H1 (cell line): ENCODE data around the gene CHTF8. TPM values are rescaled to one million over a fixed set of nuclear protein-coding genes. Genes with fewer than 3 reads are reported as not detected.

Experiments used
- CTCF ChIA-PET: fragments of 300-600 bp; sonication (Branson Sonifier 250); formaldehyde crosslinking; loops from one replicate; lab custom pipeline; 2021; ENCODE audit not compliant: partially characterized antibody; lab: Charles Lee
- POLR2A ChIA-PET: fragments of 300-600 bp; sonication (Branson Sonifier 250); formaldehyde crosslinking; loops from one replicate; lab custom pipeline; 2021; ENCODE audit warnings: inconsistent platforms; ENCODE audit not compliant: partially characterized antibody; lab: Charles Lee
- DNase-seq, 2 experiments: peaks; one replicate each; pipeline versions ENCODE4 v3.0.0 to v3.0.0-alpha.2; 2010 to 2022; ENCODE audit warnings: low spot score in 2 of 2, low read depth in 1 of 2, mixed read lengths in 1 of 2
- FAIRE-seq: peaks from 2 replicates; lab custom pipeline; 2011; peaks lifted over from hg19 to GRCh38; lab: Jason Lieb, UNC
- H2AFZ ChIP-seq: 2 replicates; pipeline ENCODE4 v1.8.1; 2012; ENCODE audit warnings: low read length, inconsistent platforms
- H2AK5ac ChIP-seq: 2 replicates; pipeline ENCODE4 v1.6.1; 2013; ENCODE audit warnings: low read depth, low read length
- H2BK120ac ChIP-seq: replicated peaks from 2 replicates; pipeline ENCODE3; 2013; ENCODE audit warnings: low read depth, low read length, inconsistent platforms
- H2BK12ac ChIP-seq: 2 replicates; pipeline ENCODE4 v1.6.1; 2013; ENCODE audit warnings: low read depth, low read length
- H2BK15ac ChIP-seq: 2 replicates; pipeline ENCODE4 v1.6.1; 2013; ENCODE audit warnings: low read length
- H2BK20ac ChIP-seq: 2 replicates; pipeline ENCODE4 v1.6.1; 2013; ENCODE audit warnings: low read length
- H2BK5ac ChIP-seq: 2 replicates; pipeline ENCODE4 v1.6.1; 2013; ENCODE audit warnings: low read depth, low read length
- H3K14ac ChIP-seq: 2 replicates; pipeline ENCODE4 v1.6.1; 2013; ENCODE audit warnings: inconsistent platforms; ENCODE audit not compliant: insufficient read length
- H3K18ac ChIP-seq: 2 replicates; pipeline ENCODE4 v1.6.1; 2013; ENCODE audit warnings: low read length; ENCODE audit errors: extremely low read depth
- H3K23ac ChIP-seq: 2 replicates; pipeline ENCODE4 v1.6.1; 2013; ENCODE audit warnings: inconsistent platforms; ENCODE audit not compliant: insufficient read length
- H3K23me2 ChIP-seq: 2 replicates; pipeline ENCODE4 v1.6.1; 2013; ENCODE audit warnings: low read depth, low read length
- H3K27ac ChIP-seq: 2 replicates; pipeline ENCODE4 v1.6.1; 2011; ENCODE audit warnings: low read depth, low read length, inconsistent platforms
- H3K27me3 ChIP-seq, 4 experiments: replicated peaks in 1 of 4; 1 replicate in 1 of 4; 2 replicates in 3 of 4; pipeline versions ENCODE4 v1.6.1 to v1.8.1; 2011 to 2013; ENCODE audit warnings: low read length in 3 of 4, mild to moderate bottlenecking in 3 of 4, inconsistent platforms in 2 of 4, mixed read lengths in 2 of 4, moderate library complexity in 1 of 4; ENCODE audit not compliant: control insufficient read depth in 3 of 4, insufficient read depth in 3 of 4; ENCODE audit errors: extremely low read depth in 1 of 4
- H3K36me3 ChIP-seq, 4 experiments: 2 replicates each; pipeline versions ENCODE4 v1.6.1 to v1.8.1; 2011 to 2013; ENCODE audit warnings: mild to moderate bottlenecking in 4 of 4, low read length in 3 of 4, moderate library complexity in 2 of 4, control low read depth in 1 of 4, inconsistent platforms in 1 of 4; ENCODE audit not compliant: insufficient read depth in 4 of 4, control insufficient read depth in 2 of 4
- H3K4ac ChIP-seq: replicated peaks from 2 replicates; pipeline ENCODE3; 2013; ENCODE audit warnings: low read length, low read depth, mixed read lengths, inconsistent platforms; ENCODE audit not compliant: insufficient read length
- H3K4me1 ChIP-seq, 4 experiments: replicated peaks in 1 of 4; 1 replicate in 1 of 4; 2 replicates in 3 of 4; pipeline versions ENCODE4 v1.6.1 to v1.8.1; 2011 to 2013; ENCODE audit warnings: low read length in 3 of 4, inconsistent platforms in 2 of 4, mixed read lengths in 1 of 4; ENCODE audit not compliant: insufficient read depth in 4 of 4, control insufficient read depth in 3 of 4
- H3K4me2 ChIP-seq, 2 experiments: 2 replicates each; pipeline versions ENCODE4 v1.6.1 to v1.8.1; 2011 to 2013; ENCODE audit warnings: low read depth in 2 of 2, low read length in 2 of 2, control low read depth in 1 of 2, inconsistent platforms in 1 of 2, mild to moderate bottlenecking in 1 of 2; ENCODE audit not compliant: insufficient read depth in 1 of 2
- H3K4me3 ChIP-seq, 4 experiments: fragments of 200-600, 300-600 bp in 1 of 4; sonication (generic), shearing (Covaris generic), sonication (Bioruptor Twin) in 1 of 4; 2 replicates each; pipeline versions ENCODE4 v1.5.1 to v1.8.1; 2011 to 2016; ENCODE audit warnings: low read length in 4 of 4, low read depth in 3 of 4, control low read depth in 2 of 4, inconsistent platforms in 2 of 4, mild to moderate bottlenecking in 2 of 4, mixed read lengths in 1 of 4, moderate library complexity in 1 of 4; ENCODE audit not compliant: insufficient read depth in 2 of 4; ENCODE audit errors: extremely low read depth in 1 of 4
- H3K56ac ChIP-seq: replicated peaks from 2 replicates; pipeline ENCODE3; 2013; ENCODE audit warnings: low read depth, mild to moderate bottlenecking, mixed read lengths, low read length, inconsistent platforms; ENCODE audit not compliant: insufficient read length
- H3K79me1 ChIP-seq: 2 replicates; pipeline ENCODE4 v1.6.1; 2013; ENCODE audit warnings: low read depth, low read length, control low read depth
- H3K79me2 ChIP-seq, 2 experiments: 2 replicates each; pipeline versions ENCODE4 v1.6.1 to v1.8.1; 2012 to 2013; ENCODE audit warnings: low read length in 2 of 2, mild to moderate bottlenecking in 2 of 2, inconsistent platforms in 1 of 2; ENCODE audit not compliant: insufficient read depth in 2 of 2, control insufficient read depth in 1 of 2
- H3K9ac ChIP-seq, 4 experiments: replicated peaks in 1 of 4; 1 replicate in 1 of 4; 2 replicates in 3 of 4; pipeline versions ENCODE4 v1.6.1 to v1.8.1; 2011 to 2013; ENCODE audit warnings: low read depth in 3 of 4, low read length in 3 of 4, control low read depth in 2 of 4, mild to moderate bottlenecking in 2 of 4, moderate library complexity in 2 of 4, inconsistent platforms in 1 of 4; ENCODE audit errors: extremely low read depth in 1 of 4
- H3K9me3 ChIP-seq, 2 experiments: 2 replicates each; pipeline versions ENCODE4 v1.6.1 to v1.8.1; 2012 to 2013; ENCODE audit warnings: mild to moderate bottlenecking in 2 of 2, moderate library complexity in 2 of 2, control low read depth in 1 of 2, inconsistent platforms in 1 of 2, low read depth in 1 of 2, low read length in 1 of 2, mixed read lengths in 1 of 2; ENCODE audit not compliant: insufficient read depth in 2 of 2
- H4K20me1 ChIP-seq, 2 experiments: replicated peaks in 1 of 2; 2 replicates each; pipeline versions ENCODE3 to v1.8.1; 2011 to 2013; ENCODE audit warnings: inconsistent platforms in 2 of 2, low read length in 2 of 2, mild to moderate bottlenecking in 1 of 2; ENCODE audit not compliant: insufficient read depth in 2 of 2, control insufficient read depth in 1 of 2
- H4K5ac ChIP-seq: 2 replicates; pipeline ENCODE4 v1.6.1; 2013; ENCODE audit warnings: low read length, low read depth, mixed read lengths, inconsistent platforms; ENCODE audit not compliant: insufficient read length
- H4K8ac ChIP-seq: 2 replicates; pipeline ENCODE4 v1.8.0; 2013; ENCODE audit warnings: mild to moderate bottlenecking, moderate library complexity, low read length, inconsistent platforms; ENCODE audit not compliant: insufficient read depth; ENCODE audit errors: extremely low read depth
- H4K91ac ChIP-seq: replicated peaks from 2 replicates; pipeline ENCODE3; 2013; ENCODE audit warnings: low read length, mixed read lengths, inconsistent platforms; ENCODE audit not compliant: insufficient read length
- NRF1 ChIP-seq: IDR thresholded peaks from 2 replicates; pipeline ENCODE4 v1.6.1; 2011; ENCODE audit warnings: mild to moderate bottlenecking, low read depth, low read length, improper control_type of control experiment
- YY1 ChIP-seq: IDR thresholded peaks from 2 replicates; pipeline ENCODE4 v1.6.1; 2011; ENCODE audit warnings: low read depth, mild to moderate bottlenecking, low read length
- WGBS, 2 experiments: shearing (Covaris generic) in 1 of 2; methylation state at CpG; one replicate each; pipeline versions ENCODE4 v1.1.6 to v1.1.7; 2013 to 2015; ENCODE audit warnings: low lambda C conversion rate in 2 of 2, mixed read lengths in 2 of 2, inconsistent platforms in 1 of 2, low coverage in 1 of 2, missing lambda C conversion rate in 1 of 2; ENCODE audit not compliant: insufficient replicate concordance in 2 of 2, insufficient coverage in 1 of 2, insufficient read length in 1 of 2; ENCODE audit errors: extremely low coverage in 1 of 2, missing lambda C conversion rate in 1 of 2; 5-methylcytosine and 5-hydroxymethylcytosine counted together
- polyA plus RNA-seq, 7 experiments: library from polyadenylated mRNA; depleted of rRNA in 3 of 7; stranded (reverse) in 5 of 7; unstranded in 2 of 7; fragments of >200 nt in 5 of 7; fragments of 200-250 nt in 2 of 7; gene quantifications; 1 replicate in 5 of 7; 2 replicates in 1 of 7; 4 replicates in 1 of 7; pipeline versions ENCODE4 v1.2.1 to v1.2.3, GENCODE V29; 2011 to 2013; ENCODE audit warnings: missing spikeins in 2 of 7, mixed read lengths in 2 of 7
- total RNA-seq: library from RNA; stranded (reverse); fragmentation: NEBNext Ultra II Directional; extraction: Animal tissue kit (Norgen Biotek cat#: 25700); gene quantifications from 2 replicates; pipeline ENCODE4 v1.2.1, GENCODE V29; 2021

CHTF8 gene
- total and polyA plus RNA-seq, 2 of the 8 experiments (the other 6 are each of a cell fraction or from before 2014, with no cell fraction given): 114 to 138 TPM

DNA sequence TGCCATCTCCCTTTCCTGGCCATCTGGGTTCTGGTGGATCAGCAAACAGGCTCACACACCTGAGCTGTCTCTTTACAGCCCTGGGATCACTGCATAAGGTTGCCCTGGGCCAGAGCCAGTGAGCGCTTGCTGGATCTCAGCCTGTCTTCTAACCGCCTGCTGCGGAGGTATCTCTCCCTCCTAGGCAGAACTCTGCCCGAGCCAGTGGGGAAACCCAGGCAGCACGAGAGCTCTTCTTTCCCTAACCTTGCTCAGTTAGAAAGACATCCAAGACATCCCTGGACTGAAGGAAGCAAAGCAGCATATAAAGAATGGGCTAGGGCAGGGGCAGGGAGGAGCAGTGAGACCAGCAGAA is 20.5 kb downstream of the CHTF8 start:
- POLR2A ChIA-PET: interaction anchor here (1.0 to 3.8 kb wide), 8 partner anchors 8 to 76 kb away, joined by 3 to 20 read pairs (median 9); partner anchors contain the start of genes CHTF8 and UTP4
- H3K36me3 ChIP-seq: peaks cover 35 to 61% (median 59%) of the 10 kb centered on the region in 4 experiments
- FAIRE-seq: no peak

More for the DNA sequence above, 20.5 kb downstream of the CHTF8 start:
- Histone ChIP-seq H4K8ac (no peak overlapping the region), H2BK5ac (no peak overlapping the region), H3K79me1 (peaks cover 33% of the 10 kb centered on the region), H3K79me2 (peaks cover 8 to 51% of the 10 kb centered on the region in 2 experiments; a peak in 3 of 4 replicates), H3K9ac (no peak overlapping the region), H2AFZ (no peak overlapping the region), H2BK120ac (no peak overlapping the region), H3K4me1 (peaks cover 4 to 17% (median 12%) of the 10 kb centered on the region in 4 experiments), H3K18ac (no peak overlapping the region), H4K5ac (no peak overlapping the region), H3K27ac (no peak overlapping the region), H2BK12ac (no peak overlapping the region), H2AK5ac (no peak overlapping the region; the same call in 1 of the 2 replicates), H3K14ac (no peak overlapping the region), H3K27me3 (no peaks in the 10 kb centered on the region), H4K20me1 (peaks cover 10 to 22% of the 10 kb centered on the region in 2 experiments), H3K23me2 (peaks cover 14% of the 10 kb centered on the region), H3K4me3 (no peak overlapping the region), H3K56ac (no peak overlapping the region), H3K9me3 (no peaks in the 10 kb centered on the region), H3K23ac (no peak overlapping the region), H2BK20ac (no peak overlapping the region), H3K4me2 (no peak overlapping the region), H2BK15ac (no peak overlapping the region), H3K4ac (no peak overlapping the region), H4K91ac (no peak overlapping the region)
- no peak for DNase-seq
- WGBS, 2 experiments: 89% methylated on average over 5 of the region's 5 CpGs; no CpG with 5 or more reads in 1 of the 2 experiments
- CTCF ChIA-PET: interaction anchor here (0.9 to 10.6 kb wide), 15 partner anchors 10 to 217 kb away, joined by 3 to 174 read pairs (median 5); no protein-coding TSS in a partner anchor
- TF ChIP-seq YY1: no peak
- TF ChIP-seq NRF1: no peak
